Mammary epithelial cell (primary cell): ENCODE measurements around the gene ACSS2.

ENCODE experiments used
- EZH2 ChIP-seq: IDR thresholded peaks from 2 replicates; pipeline ENCODE4 v1.6.1; 2012; ENCODE audit warnings: low read length, inconsistent platforms, borderline replicate concordance
- TF ChIP-seq, protein P1 (sequence below), 2 donors: IDR thresholded peaks in 1 of 2; conservative IDR thresholded peaks in 1 of 2; 2 replicates each; pipeline ENCODE4 v1.5.1; 2011 to 2012; ENCODE audit warnings: inconsistent platforms in 2 of 2, low read length in 2 of 2, mild to moderate bottlenecking in 2 of 2, control low read depth in 1 of 2, low read depth in 1 of 2; ENCODE audit not compliant: insufficient read depth in 1 of 2; ENCODE audit errors: extremely low read depth in 1 of 2

DNA sequence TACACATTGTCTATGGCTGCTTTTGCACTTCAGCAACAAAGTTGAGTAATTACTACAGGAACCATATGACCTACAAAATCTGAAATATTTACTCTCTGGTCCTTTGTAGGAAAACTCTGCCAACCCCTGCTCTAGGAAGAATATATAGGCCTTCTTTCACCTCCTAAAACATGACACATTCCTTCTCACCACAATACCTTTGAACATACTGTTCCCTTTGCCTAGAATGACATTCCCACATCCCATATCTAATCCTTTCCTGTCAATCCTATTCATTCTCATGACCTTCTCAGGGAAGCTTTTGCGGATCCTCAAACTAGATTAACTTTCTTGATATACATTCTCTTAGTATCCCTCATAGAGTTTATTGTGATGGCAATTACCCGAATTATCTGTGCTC, 33.0 kb upstream of the ACSS2 start:
- TF ChIP-seq, protein P1, sequence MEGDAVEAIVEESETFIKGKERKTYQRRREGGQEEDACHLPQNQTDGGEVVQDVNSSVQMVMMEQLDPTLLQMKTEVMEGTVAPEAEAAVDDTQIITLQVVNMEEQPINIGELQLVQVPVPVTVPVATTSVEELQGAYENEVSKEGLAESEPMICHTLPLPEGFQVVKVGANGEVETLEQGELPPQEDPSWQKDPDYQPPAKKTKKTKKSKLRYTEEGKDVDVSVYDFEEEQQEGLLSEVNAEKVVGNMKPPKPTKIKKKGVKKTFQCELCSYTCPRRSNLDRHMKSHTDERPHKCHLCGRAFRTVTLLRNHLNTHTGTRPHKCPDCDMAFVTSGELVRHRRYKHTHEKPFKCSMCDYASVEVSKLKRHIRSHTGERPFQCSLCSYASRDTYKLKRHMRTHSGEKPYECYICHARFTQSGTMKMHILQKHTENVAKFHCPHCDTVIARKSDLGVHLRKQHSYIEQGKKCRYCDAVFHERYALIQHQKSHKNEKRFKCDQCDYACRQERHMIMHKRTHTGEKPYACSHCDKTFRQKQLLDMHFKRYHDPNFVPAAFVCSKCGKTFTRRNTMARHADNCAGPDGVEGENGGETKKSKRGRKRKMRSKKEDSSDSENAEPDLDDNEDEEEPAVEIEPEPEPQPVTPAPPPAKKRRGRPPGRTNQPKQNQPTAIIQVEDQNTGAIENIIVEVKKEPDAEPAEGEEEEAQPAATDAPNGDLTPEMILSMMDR (conservative IDR thresholded peaks at IDR 0.05 in 1 of 2, IDR thresholded peaks at IDR 0.05 in 1 of 2; ENCODE audit: extremely low read depth in 1 of 2, insufficient read depth in 1 of 2, low read depth in 1 of 2, low read length in 2 of 2), result no peak
- no peak for TF ChIP-seq EZH2
